Panc1 (cell line): ENCODE results near the gene NDUFS6. TPM values are rescaled to one million over a fixed set of nuclear protein-coding genes. Genes with fewer than 3 reads are reported as not detected.

Source experiments
- ATAC-seq: fragments of 200-7000 bp; cut with Tn5 transposase; 2 replicates; pipeline ENCODE4 v1.9.1; 2020; ENCODE audit warnings: mild to moderate bottlenecking, moderate library complexity
- BruUV-seq: library from RNA; stranded (reverse); fragments of 400-500 nt; replicated peaks from 2 replicates; lab custom pipeline; 2021; lab: Mats Ljungman, UMichigan
- CTCF ChIA-PET: fragments of 300-600 bp; sonication (Branson Sonifier 250); formaldehyde crosslinking; loops from one replicate; lab custom pipeline; 2022; ENCODE audit warnings: antibody characterized with exemption; lab: Charles Lee
- POLR2A ChIA-PET: fragments of 300-600 bp; sonication (Branson Sonifier 250); formaldehyde crosslinking; loops from one replicate; lab custom pipeline; 2022; ENCODE audit warnings: antibody characterized with exemption; lab: Charles Lee
- DNase-seq: peaks from one replicate; pipeline ENCODE4 v3.0.0-alpha.2; 2010; ENCODE audit warnings: low read depth, low spot score
- H3K27ac ChIP-seq: 2 replicates; pipeline ENCODE4 v1.5.1; 2011; ENCODE audit warnings: mild to moderate bottlenecking, low read length, inconsistent platforms
- H3K27me3 ChIP-seq: fragments of 200-500 bp; sonication (Bioruptor generic); 2 replicates; pipeline ENCODE4 v1.6.0; 2014; ENCODE audit warnings: low read length, inconsistent platforms; ENCODE audit not compliant: control insufficient read depth, insufficient read depth
- H3K36me3 ChIP-seq: fragments of 200-500 bp; sonication (Bioruptor generic); 2 replicates; pipeline ENCODE4 v1.5.1; 2014; ENCODE audit warnings: inconsistent platforms, mild to moderate bottlenecking, low read length, moderate library complexity; ENCODE audit not compliant: control insufficient read depth, insufficient read depth
- H3K4me1 ChIP-seq: 2 replicates; pipeline ENCODE4 v1.5.1; 2011; ENCODE audit warnings: inconsistent platforms, mild to moderate bottlenecking, low read length, moderate library complexity; ENCODE audit not compliant: control insufficient read depth, insufficient read depth
- H3K4me3 ChIP-seq, 2 experiments: 2 replicates each; pipeline ENCODE4 v1.5.1; 2011 to 2012; ENCODE audit warnings: low read depth in 2 of 2, low read length in 2 of 2, mild to moderate bottlenecking in 2 of 2, inconsistent platforms in 1 of 2, moderate library complexity in 1 of 2
- H3K9me3 ChIP-seq: fragments of 200-500 bp; sonication (Bioruptor generic); 2 replicates; pipeline ENCODE4 v1.5.1; 2014; ENCODE audit warnings: low read depth, mild to moderate bottlenecking, inconsistent platforms, low read length, moderate library complexity; ENCODE audit not compliant: control insufficient read depth, insufficient read depth
- CTCF ChIP-seq: fragments of 450-650 bp; IDR thresholded peaks from 2 replicates; pipeline ENCODE4 v1.5.1; 2017; ENCODE audit warnings: mild to moderate bottlenecking
- POLR2AphosphoS5 ChIP-seq: IDR thresholded peaks from 2 replicates; pipeline ENCODE4 v1.6.1; 2012; ENCODE audit warnings: mild to moderate bottlenecking, low read depth, low read length, moderate library complexity
- REST ChIP-seq, 2 experiments: IDR thresholded peaks; 2 replicates each; pipeline ENCODE4 v1.6.1; 2011 to 2012; ENCODE audit warnings: low read depth in 2 of 2, control low read depth in 1 of 2, low read length in 1 of 2, mild to moderate bottlenecking in 1 of 2, moderate library complexity in 1 of 2; ENCODE audit not compliant: insufficient read depth in 1 of 2
- SIN3A ChIP-seq: IDR thresholded peaks from 2 replicates; pipeline ENCODE4 v1.6.1; 2012; ENCODE audit warnings: low read depth, mild to moderate bottlenecking, low read length, moderate library complexity, borderline replicate concordance; ENCODE audit not compliant: insufficient read depth
- TCF7L2 ChIP-seq: IDR thresholded peaks from 2 replicates; pipeline ENCODE4 v1.6.1; 2011; ENCODE audit warnings: mild to moderate bottlenecking, low read depth, low read length, inconsistent platforms
- in situ Hi-C: cut with HindIII; loops from 2 replicates; pipeline ENCODE4 v1.10.0; 2016; ENCODE audit warnings: low sequenced_read_pairs, low pct_unique_long_range_greater_than_20kb
- intact Hi-C: fragments of 100-400 bp; cut with micrococcal nuclease; formaldehyde crosslinking; loops from one replicate; pipeline ENCODE4 v1.10.0; 2022; ENCODE audit not compliant: unreplicated experiment
- total RNA-seq: library from RNA; stranded (reverse); gene quantifications from one replicate; pipeline ENCODE4 v1.2.1, GENCODE V29; 2021; ENCODE audit not compliant: unreplicated experiment

Gene NDUFS6
- total RNA-seq, 1 experiment from 2014 or later: 70.6 TPM

GRCh38 chr5:1850324-1851154, 49.3 kb downstream of the NDUFS6 start:
- TF ChIP-seq CTCF (no peak), SIN3A (no peak), REST (IDR thresholded peaks at IDR 0.05; ENCODE audit: insufficient read depth in 1 of 2, low read depth in 2 of 2, low read length in 1 of 2) (no peak), POLR2AphosphoS5 (no peak), TCF7L2 (no peak)
- Histone ChIP-seq H3K4me1 (no peaks in the 10 kb centered on the region), H3K9me3 (no peaks in the 10 kb centered on the region), H3K4me3 (no peak overlapping the region), H3K36me3 (no peaks in the 10 kb centered on the region), H3K27ac (no peak overlapping the region), H3K27me3 (no peaks in the 10 kb centered on the region; the same call in 1 of the 2 replicates)
- intact Hi-C loops: no loop called here
- no peak for ATAC-seq
- ChIA-PET POLR2A (no interaction called here), CTCF (no interaction called here)
- in situ Hi-C loops: no loop called here
- no TSS peak for BruUV-seq
- DNase-seq: no peak

- no TSS peak for BruUV-seq
- in situ Hi-C loops (no loop called here), intact Hi-C loops (no loop called here)
- Histone ChIP-seq H3K36me3 (no peaks in the 10 kb centered on the region), H3K27me3 (no peaks in the 10 kb centered on the region; the same call in 1 of the 2 replicates), H3K27ac (no peak overlapping the region), H3K4me3 (no peak overlapping the region), H3K4me1 (no peaks in the 10 kb centered on the region), H3K9me3 (no peaks in the 10 kb centered on the region)
- ChIA-PET CTCF (no interaction called here), POLR2A (no interaction called here)
- TF ChIP-seq CTCF (no peak), REST (IDR thresholded peaks at IDR 0.05; ENCODE audit: insufficient read depth in 1 of 2, low read depth in 2 of 2, low read length in 1 of 2) (no peak), POLR2AphosphoS5 (no peak), TCF7L2 (no peak), SIN3A (no peak)
- DNase-seq: no peak
- ATAC-seq: no peak
Measured at GRCh38 chr5:1851290-1851934, 50.2 kb downstream of the NDUFS6 start.
